ENCODE measurements around the gene ARHGDIG.
A peak's percentile ranks its signal among the peaks of the same experiment; 100 is the strongest.

ARHGDIG gene

DNA sequence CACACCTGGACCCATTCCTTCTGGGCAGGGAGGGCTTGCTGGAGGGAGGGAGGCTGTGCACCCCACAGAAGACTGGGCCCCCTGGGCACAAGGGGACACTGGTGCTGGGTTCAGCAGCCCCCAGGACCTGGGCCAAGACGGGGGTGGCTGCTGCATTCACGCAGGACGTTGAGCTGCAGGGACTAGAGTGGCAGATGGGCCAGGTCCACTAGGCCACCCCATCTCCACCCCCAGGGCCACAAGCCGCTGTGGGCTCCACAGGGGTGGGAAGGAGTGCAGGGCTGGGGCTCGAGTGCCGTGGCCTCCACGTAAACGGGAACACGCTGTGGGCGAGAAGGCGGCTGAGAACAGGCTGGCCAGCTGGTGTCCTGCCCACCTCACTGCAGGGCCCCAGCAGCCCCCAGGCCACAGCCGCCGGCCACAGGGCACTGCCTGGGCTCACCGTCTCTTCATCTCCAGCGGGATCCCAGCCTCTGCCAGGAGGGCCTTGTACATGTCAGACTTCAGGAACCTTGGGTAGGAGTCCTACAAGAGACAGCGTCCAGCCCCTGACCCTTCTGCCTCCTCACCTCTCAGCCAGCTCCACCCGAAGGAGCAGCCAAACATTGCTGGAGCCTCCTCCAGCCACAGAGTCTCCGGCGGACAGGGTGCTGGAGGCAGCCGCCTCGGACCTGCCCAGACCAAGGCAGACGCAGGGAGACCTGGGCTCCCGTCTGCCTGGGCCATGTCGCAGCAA, 11.2 kb upstream of the ARHGDIG start:
- H3K27me3 Mint-ChIP-seq, result peaks cover 1% of the 10 kb centered on the region
- no peak overlapping the region for H3K4me3 Mint-ChIP-seq
- peaks cover 2% of the 10 kb centered on the region for H3K4me1 Mint-ChIP-seq (ENCODE audit: low read depth)
- no peak for DNase-seq
- H3K36me3 Mint-ChIP-seq (ENCODE audit: low read depth), result peaks cover 3% of the 10 kb centered on the region
- no peaks in the 10 kb centered on the region for H3K9me3 Mint-ChIP-seq
- H3K27ac Mint-ChIP-seq, result no peak overlapping the region

DNA sequence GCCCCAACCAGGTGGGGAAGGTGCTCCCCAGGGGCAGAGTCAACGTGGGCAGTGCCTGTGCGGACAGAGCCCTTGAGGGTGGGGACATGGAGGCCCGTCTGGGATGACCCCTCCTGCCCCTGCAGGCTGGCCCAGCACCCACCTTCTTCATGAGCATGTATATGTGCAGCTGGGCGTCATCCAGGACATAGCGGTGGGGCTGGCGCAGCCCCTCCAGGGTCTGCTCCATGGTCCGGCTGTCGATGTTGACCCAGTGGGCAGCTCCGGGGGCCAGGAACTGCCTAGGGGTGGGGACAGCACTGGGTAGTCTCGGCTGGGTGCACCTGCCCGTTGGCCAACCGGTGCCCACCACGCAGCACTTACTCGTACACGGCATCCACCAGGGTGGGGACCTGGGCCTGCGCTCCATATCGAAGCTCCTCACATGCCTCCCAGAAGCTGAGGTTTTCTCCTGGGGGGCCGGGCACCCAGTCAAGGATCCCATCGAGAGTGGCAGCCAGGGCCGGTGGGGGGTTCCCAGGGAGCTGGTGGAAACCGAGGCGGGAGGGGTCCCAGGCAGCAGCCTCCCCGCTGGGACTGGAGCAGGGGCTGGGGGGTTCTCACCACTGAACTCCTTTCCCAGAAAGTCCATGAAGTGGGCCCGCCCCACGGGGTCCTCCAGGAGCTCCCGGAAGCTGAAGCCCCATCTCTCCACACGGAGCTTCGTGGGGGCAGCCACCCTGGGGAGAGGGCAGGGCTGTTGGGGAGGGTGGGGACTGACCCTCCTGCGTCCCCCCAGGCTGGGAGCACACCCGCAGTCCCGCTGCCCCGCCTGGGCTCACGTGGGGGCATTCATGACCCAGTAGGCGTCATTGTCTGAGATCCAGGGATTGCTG, 9.8 kb upstream of the ARHGDIG start:
- no peak overlapping the region for H3K4me3 Mint-ChIP-seq
- DNase-seq, result no peak
- no peak overlapping the region for H3K27ac Mint-ChIP-seq
- peaks cover 5% of the 10 kb centered on the region for H3K4me1 Mint-ChIP-seq (ENCODE audit: low read depth)
- H3K9me3 Mint-ChIP-seq, result no peaks in the 10 kb centered on the region
- no peaks in the 10 kb centered on the region for H3K36me3 Mint-ChIP-seq (ENCODE audit: low read depth)
- H3K27me3 Mint-ChIP-seq, result peaks cover 13% of the 10 kb centered on the region

DNA sequence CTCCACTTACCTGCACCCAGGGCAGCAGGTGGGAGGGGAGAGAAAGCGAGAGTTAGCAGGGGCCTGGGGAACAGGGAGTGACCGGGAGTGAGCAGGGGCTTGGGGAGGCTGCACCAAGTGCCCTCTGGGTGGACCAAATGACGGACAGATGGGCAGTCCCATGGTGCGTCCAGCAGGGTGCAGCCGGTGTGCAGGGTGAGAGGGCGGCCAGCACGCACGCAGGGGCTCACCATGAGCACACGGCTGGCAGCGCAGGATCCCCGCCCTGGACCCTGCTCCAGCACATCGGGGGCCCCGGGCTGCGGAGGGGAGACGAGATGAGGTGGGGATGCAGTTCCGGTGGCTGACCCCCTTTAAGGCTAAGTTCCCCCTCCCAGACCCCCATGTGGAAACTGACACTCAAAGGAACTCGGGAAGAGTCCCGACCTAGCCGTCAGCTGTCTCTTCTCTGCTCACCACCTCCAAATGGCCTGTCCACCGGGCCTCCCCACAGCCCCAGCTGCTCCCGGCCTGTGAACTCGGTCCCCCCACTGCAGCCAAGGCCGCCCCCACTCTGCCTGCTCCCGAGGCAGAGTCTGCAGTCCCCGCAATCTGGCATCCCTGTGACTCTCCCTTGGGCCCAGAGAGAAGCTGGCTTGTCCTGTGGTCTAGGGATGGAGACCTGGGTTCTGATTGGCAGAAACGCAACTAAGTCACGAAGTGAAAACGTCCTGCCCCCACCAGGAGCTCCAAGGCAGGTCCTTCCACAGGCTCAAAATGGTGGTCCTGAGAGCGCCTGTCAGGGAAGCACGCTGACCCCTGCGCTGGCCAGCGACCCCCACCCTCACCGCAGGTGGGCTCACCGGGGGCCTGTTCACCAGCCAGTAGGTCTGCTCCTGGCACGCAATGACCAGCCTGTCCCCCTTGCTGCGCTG, 7.5 kb upstream of the ARHGDIG start:
- no peak for DNase-seq
- peaks cover 27% of the 10 kb centered on the region for H3K27me3 Mint-ChIP-seq
- no peaks in the 10 kb centered on the region for H3K9me3 Mint-ChIP-seq
- H3K36me3 Mint-ChIP-seq (ENCODE audit: low read depth), result no peaks in the 10 kb centered on the region
- H3K4me1 Mint-ChIP-seq (ENCODE audit: low read depth), result peaks cover 6% of the 10 kb centered on the region
- H3K27ac Mint-ChIP-seq, result no peak overlapping the region
- no peak overlapping the region for H3K4me3 Mint-ChIP-seq

DNA sequence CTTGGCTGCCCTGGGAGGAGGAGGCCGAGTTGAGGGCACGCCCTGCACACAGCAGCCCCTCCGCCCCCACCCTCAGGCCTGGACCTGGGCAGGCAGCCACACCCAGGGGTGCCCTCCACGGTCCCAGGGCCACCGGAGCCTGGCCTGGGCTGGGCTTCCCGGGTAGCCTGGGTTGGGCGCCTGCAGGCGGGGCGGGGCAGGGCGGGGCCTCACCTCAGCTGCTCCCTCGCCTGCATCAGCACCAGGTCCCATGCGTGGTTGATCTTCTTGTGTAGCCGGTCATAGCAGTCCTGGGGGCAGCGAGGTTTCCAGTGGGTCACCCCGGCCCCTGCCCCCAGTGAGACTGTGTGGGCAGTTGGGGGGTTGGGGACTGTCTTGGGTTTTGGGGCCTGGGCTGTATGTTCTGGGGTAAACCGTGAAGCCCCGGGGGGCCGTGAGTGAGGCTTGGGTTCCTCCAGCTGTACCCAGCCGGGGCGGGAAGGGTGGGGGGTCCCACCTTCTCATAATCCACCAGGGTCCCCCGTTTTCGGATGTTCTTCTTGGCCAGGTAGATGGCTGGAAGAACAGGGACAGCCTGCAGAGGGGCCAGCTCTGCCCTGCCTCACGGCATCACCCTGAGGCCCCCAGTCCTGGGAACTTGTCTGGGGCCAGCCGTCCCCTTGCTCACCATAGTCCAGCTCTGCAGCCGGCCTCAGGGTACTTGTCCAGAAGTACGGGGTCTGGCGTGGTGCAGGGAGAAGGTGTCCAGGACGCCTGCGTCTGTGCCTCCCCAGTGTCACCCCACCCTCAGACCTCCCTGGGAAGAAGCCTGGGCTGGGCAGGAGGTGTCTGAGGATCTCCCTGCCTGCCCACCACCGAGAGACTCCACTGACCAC, 6.6 kb upstream of the ARHGDIG start:
- H3K4me3 Mint-ChIP-seq, result no peak overlapping the region

DNA sequence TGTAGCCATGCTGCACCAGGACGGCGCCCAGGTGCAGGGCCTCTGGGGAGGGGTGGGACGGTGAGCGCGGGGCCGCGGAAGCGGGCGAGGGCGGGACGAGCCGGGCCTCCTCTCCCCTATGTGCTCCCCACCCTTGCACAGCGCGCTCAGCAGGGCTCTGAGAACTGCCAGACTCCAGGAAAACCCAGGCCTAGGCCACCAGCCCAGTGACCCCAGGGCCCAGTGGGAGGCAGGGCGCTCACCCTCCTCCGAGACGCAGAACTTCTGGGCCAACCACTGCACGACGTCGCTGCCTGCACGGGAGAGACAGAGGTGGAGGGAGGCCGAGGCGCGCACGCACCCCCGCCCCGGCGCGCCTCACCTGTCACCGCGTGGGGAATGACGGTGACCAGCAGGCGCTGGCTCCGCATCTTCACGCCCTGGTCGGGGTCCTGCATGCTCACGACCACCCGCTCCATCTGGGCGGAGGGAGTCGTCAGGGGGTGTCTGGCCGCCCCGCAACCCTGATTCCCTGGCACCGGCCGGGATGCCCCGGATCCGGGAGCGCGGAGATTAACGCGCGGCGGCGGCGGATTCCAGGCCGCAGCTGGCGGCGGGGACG, 5.2 kb upstream of the ARHGDIG start:
- Mint-ChIP-seq H3K4me1 (ENCODE audit: low read depth) (peaks cover 10% of the 10 kb centered on the region), H3K36me3 (ENCODE audit: low read depth) (no peaks in the 10 kb centered on the region), H3K27me3 (peaks cover 36% of the 10 kb centered on the region), H3K27ac (no peak overlapping the region), H3K9me3 (no peaks in the 10 kb centered on the region), H3K4me3 (peak overlapping the region; percentile 46)
- DNase-seq, result peak; percentile 47

More for the DNA sequence above, 6.6 kb upstream of the ARHGDIG start:
- no peaks in the 10 kb centered on the region for H3K9me3 Mint-ChIP-seq
- no peak overlapping the region for H3K27ac Mint-ChIP-seq
- H3K36me3 Mint-ChIP-seq (ENCODE audit: low read depth), result no peaks in the 10 kb centered on the region
- peaks cover 7% of the 10 kb centered on the region for H3K4me1 Mint-ChIP-seq (ENCODE audit: low read depth)
- no peak for DNase-seq
- peaks cover 28% of the 10 kb centered on the region for H3K27me3 Mint-ChIP-seq

DNA sequence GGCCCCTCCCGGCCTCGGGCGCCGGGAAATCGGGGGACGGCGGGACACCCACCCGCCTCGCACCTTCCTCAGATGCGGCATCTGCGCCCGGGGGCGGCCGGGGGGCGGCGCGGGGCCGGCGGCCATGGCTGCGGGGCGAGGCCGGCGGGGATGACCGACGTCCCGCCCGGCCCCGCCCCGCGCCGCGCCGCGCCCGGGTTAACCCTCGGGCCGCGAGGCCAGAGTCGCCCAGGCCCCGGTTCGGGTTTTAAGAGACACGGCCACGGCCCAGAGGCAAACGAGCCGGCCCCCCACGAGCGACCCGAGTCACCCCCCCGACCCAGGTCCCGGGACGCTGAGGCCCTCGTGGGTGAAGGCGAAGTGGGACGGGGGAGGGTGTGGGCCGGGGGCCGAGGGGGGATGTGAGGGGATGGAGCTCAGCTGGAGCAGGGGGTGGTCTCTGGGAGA, 4.6 kb upstream of the ARHGDIG start, which contains the start of gene RGS11:
Gene RGS11, minus strand, starts transcription at position 159 of the 447 bp plus-strand sequence. Its CDS starts 33 bp downstream, at position 126.
- H3K4me3 Mint-ChIP-seq, result peak within 1 kb of the TSS; percentile 46
- no peak within 1 kb of the TSS for H3K27ac Mint-ChIP-seq
- no peak for DNase-seq
- H3K9me3 Mint-ChIP-seq, result no peaks in the 10 kb centered on the region
- no peaks in the 10 kb centered on the region for H3K36me3 Mint-ChIP-seq (ENCODE audit: low read depth)
- H3K4me1 Mint-ChIP-seq (ENCODE audit: low read depth), result peaks cover 10% of the 10 kb centered on the region
- peaks cover 37% of the 10 kb centered on the region for H3K27me3 Mint-ChIP-seq

DNA sequence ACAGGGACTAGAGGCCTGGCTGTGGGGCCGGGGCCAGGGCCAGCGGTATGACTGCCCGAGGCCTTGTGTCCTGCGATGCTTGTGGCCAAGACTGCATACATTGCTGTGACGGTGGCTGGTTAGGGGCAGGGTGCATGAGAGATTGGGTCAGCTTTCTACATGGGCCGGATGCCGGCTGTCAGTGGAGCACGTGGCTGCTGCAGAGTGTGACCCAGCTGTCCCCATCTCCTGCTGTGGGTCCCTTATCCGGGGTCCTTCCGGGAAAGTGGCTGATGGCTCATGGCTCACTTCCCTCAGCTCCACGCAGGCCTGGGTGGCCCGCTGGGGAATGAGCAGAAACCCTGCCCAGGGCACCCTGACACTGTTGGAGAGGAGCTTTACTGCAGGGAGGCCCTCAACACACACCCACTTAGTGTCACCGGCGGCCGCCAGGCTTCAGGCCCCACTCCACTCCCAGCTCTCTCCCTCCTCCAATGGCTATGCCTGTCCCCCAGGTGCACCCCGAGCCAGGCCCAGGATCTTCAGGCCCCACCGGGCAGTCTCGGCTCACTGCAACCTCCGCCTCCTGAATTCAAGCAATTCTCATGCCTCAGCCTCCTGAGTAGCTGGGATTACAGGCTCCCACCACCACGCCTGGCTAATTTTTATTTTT, 3.8 kb upstream of the ARHGDIG start:
- Mint-ChIP-seq H3K4me3 (peak overlapping the region; percentile 35), H3K36me3 (ENCODE audit: low read depth) (no peaks in the 10 kb centered on the region), H3K9me3 (no peaks in the 10 kb centered on the region), H3K4me1 (ENCODE audit: low read depth) (peaks cover 12% of the 10 kb centered on the region), H3K27ac (no peak overlapping the region), H3K27me3 (peaks cover 39% of the 10 kb centered on the region)
- no peak for DNase-seq

DNA sequence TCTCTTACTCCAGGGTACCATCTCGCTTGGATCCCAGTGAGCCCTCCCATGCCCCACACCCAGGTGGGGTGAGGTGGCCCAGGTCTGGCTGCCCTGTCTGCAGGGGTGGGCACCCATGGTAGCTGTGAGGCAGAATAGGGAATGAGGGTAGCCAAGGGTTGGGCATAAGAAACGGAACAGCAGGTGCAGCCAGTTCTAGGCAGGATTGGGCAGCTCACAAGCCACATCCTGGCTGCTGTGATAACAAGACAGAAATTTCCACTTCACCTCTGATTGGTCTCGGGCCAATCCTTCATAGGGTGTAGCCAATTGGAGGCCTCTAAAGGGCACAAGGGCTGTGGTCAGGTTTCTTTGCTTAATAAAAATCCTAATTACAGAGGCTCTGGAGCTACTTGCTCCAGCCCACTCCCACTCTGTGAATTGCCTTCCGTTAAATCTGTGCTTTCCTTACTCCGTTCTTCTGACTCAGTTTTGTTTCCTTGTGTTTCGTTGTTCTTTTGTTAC, 1.5 kb upstream of the ARHGDIG start:
- Mint-ChIP-seq H3K27me3 (peaks cover 46% of the 10 kb centered on the region), H3K27ac (no peak overlapping the region), H3K4me3 (no peak overlapping the region), H3K36me3 (ENCODE audit: low read depth) (no peaks in the 10 kb centered on the region), H3K9me3 (no peaks in the 10 kb centered on the region), H3K4me1 (ENCODE audit: low read depth) (peaks cover 12% of the 10 kb centered on the region)
- DNase-seq, result no peak

DNA sequence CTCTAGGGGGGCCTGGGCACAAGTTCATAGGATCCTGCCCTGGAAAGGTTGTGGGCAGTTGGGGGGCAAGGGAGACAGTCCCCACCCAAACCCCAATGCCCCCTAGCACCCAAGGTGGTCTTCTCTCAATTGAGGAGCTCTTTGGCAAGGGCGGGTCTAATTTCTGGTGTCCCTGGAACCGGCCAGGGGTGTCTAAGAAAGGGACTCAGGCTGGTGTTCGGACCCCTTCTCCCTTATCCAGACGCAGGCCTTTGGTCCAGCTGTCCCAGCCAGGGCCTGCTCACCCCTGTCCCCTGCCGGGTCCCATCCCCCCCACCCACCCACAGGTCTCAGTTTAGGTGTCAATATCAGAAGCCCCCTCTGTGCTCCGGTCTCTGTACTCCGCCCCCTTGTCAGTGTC, 860 bp upstream of the ARHGDIG start:
- H3K27me3 Mint-ChIP-seq, result peaks cover 41% of the 10 kb centered on the region
- no peak overlapping the region for H3K27ac Mint-ChIP-seq
- DNase-seq, result no peak
- H3K9me3 Mint-ChIP-seq, result no peaks in the 10 kb centered on the region
- no peaks in the 10 kb centered on the region for H3K36me3 Mint-ChIP-seq (ENCODE audit: low read depth)
- no peak overlapping the region for H3K4me3 Mint-ChIP-seq
- peaks cover 12% of the 10 kb centered on the region for H3K4me1 Mint-ChIP-seq (ENCODE audit: low read depth)

DNA sequence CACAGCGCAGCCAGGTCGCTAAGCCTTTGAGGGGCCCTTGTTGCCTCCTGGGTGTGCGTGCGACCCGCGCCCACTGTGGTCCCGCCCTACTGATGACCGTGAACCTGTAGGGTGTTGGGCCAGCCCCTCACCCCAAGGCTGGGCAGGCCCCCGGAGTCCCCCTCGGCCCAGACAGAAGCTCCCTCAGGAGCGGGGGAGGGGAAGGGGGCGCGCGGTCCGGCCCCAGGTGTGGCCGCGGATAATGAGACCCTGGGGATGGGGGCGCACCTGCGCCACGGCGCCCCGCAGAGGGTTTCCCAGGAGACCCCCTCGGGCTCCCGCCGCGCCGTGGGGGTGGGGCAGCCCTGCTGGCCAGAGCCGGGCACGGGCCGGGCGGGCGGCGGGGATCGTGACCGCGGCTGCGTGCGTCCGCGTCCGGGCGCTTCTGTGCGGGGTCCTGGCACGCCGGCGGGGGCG, 358 bp upstream of the ARHGDIG start:
- peaks cover 12% of the 10 kb centered on the region for H3K4me1 Mint-ChIP-seq (ENCODE audit: low read depth)
- H3K27me3 Mint-ChIP-seq, result peaks cover 36% of the 10 kb centered on the region
- H3K27ac Mint-ChIP-seq, result no peak overlapping the region
- no peaks in the 10 kb centered on the region for H3K36me3 Mint-ChIP-seq (ENCODE audit: low read depth)
- H3K9me3 Mint-ChIP-seq, result no peaks in the 10 kb centered on the region
- H3K4me3 Mint-ChIP-seq, result peak overlapping the region; percentile 41
- no peak for DNase-seq

DNA sequence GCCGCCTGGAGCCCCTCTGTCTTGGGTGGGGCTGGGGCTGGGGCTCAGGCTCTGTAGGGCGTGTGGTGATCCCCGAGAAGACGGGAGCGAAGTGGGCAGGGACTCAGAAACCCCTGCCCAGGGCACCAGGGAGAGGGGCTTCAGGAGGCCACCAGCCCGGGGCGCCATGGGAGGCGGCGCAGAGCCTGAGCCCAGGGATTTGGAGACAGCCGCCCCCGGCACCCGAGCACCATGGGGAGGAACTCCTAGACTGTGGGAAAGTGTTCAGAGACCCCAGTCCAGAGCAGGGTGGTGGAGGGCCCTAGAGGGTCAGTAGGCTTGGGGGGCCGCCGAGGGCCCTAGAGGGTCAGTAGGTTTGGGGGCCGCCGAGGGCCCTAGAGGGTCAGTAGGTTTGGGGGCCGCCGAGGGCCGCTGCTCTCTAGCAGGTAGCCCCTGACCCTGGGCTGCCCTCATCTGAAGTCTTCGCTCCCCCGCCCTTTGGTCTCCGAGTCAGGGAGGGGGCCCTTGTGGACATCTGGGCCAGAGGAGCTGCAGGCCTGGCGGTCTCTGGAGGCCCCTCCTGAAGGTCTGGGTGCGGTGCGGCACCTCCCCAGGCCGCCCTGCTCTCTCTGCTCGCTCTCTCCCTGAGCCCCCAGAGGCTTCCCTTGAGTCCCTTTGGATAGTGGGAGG, 734 bp downstream of the ARHGDIG start:
- H3K36me3 Mint-ChIP-seq (ENCODE audit: low read depth), result no peaks in the 10 kb centered on the region
- H3K4me1 Mint-ChIP-seq (ENCODE audit: low read depth), result peaks cover 8% of the 10 kb centered on the region
- H3K4me3 Mint-ChIP-seq, result no peak overlapping the region
- DNase-seq, result no peak
- H3K27ac Mint-ChIP-seq, result no peak overlapping the region
- no peaks in the 10 kb centered on the region for H3K9me3 Mint-ChIP-seq
- peaks cover 32% of the 10 kb centered on the region for H3K27me3 Mint-ChIP-seq

DNA sequence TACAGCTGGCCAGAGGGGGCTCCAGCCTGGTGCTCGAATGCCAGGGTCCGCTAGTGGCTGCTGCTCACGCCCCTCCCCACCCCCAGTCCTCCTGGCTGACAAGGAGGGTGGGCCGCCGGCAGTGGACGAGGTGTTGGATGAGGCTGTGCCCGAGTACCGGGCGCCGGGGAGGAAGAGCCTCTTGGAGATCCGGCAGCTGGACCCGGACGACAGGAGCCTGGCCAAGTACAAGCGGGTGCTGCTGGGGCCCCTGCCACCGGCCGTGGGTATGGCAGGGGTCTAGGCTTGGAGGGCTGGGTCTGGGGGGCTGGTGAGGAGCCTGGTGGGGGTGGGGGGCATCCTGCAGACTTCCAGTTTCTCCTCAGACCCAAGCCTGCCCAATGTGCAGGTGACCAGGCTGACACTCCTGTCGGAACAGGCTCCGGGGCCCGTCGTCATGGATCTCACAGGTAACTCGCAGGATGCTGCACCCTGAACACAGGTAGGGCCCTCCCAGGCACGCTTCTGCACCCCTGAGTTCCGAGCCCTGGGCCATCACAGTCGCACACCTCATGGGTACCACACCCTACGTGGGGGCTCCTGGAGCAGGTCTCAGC, 1.4 kb downstream of the ARHGDIG start:
- no peak overlapping the region for H3K4me3 Mint-ChIP-seq
- H3K36me3 Mint-ChIP-seq (ENCODE audit: low read depth), result peaks cover 6% of the 10 kb centered on the region
- H3K9me3 Mint-ChIP-seq, result no peaks in the 10 kb centered on the region
- no peak for DNase-seq
- no peak overlapping the region for H3K27ac Mint-ChIP-seq
- peaks cover 26% of the 10 kb centered on the region for H3K27me3 Mint-ChIP-seq
- H3K4me1 Mint-ChIP-seq (ENCODE audit: low read depth), result peaks cover 7% of the 10 kb centered on the region

Measured in activated T-cell treated with anti-CD3 and anti-CD28 coated beads, Interleukin-2, amount 50 U/mL, for 24 hours (primary cell).